HG03159 (cell line): ENCODE results near the gene TMEM236.
"Not testable (repeated sequence)": the region's sequence is repeated elsewhere in the genome, so short reads cannot be mapped to it uniquely, and the experiment has no call there.

Experiments used
- ATAC-seq: cut with Tn5 transposase; IDR thresholded peaks from one replicate; pipeline ENCODE4 v1.9.1; 2021; ENCODE audit warnings: mild to moderate bottlenecking, moderate library complexity; ENCODE audit not compliant: unreplicated experiment

TMEM236 gene

GRCh38 chr10:17751781-17752445, at the start of gene TMEM236:
Gene TMEM236 (plus strand): TSS chr10:17752201. CDS start chr10:17752296, 95 bp downstream.
- ATAC-seq, result no peak

GRCh38 chr10:17703706-17704105, 48.3 kb upstream of the TMEM236 start:
- no peak for ATAC-seq

GRCh38 chr10:17708821-17709220, 43.2 kb upstream of the TMEM236 start:
- ATAC-seq, result no peak

GRCh38 chr10:17709492-17709891, 42.5 kb upstream of the TMEM236 start:
- ATAC-seq, result no peak

DNA sequence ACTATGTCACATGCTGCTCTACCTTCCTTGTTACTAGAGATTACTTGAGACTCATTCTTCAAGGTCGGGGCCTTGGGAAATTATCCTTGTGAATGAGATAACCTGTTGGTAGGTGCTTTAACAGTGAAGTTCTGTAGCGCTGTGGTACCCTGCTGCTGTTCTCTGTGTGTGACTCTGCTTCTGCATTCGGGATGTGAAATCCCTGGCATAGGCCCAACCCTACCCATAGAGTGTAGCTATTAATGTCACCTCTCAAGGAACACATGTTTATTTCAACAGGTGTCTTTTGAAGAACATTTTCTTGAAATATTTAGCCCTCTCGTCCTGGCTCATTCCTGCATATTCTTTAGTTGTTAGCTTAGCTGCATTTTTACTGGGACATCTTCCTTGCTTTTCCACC, 41.8 kb upstream of the TMEM236 start:
- ATAC-seq, result no peak

- no peak for ATAC-seq
These were observed 39.9 kb upstream of the TMEM236 start for GRCh38 chr10:17712053-17712452.

GRCh38 chr10:17712717-17713471, 39.1 kb upstream of the TMEM236 start:
- no peak for ATAC-seq

DNA sequence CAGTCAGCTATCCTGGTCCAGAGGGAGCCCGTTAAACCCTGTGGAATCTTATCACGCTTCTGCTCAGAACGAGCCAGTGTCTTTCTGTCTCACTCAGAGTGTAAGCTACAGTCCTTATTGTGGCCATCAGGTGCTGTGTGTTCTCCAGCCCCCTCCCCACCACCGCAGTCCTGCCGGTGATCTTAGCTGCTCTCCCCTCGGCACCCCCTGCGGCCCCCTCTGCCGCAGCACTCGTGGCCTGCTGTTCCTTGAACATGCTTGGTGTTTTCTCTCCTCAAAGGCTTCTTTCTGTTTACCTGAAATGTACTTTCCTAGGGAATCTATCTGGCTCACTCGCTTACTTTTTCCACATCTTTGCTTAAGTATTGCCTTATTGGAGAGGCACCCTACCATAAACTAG, 38.2 kb upstream of the TMEM236 start:
- ATAC-seq, result no peak

GRCh38 chr10:17716161-17716560, 35.8 kb upstream of the TMEM236 start:
- no peak for ATAC-seq

GRCh38 chr10:17722317-17723014, 29.5 kb upstream of the TMEM236 start:
- not testable (repeated sequence) for ATAC-seq

- no peak for ATAC-seq
These were observed 26.3 kb upstream of the TMEM236 start for GRCh38 chr10:17725703-17726102.

- ATAC-seq, result no peak
These were observed 22.4 kb upstream of the TMEM236 start for GRCh38 chr10:17729630-17730029.

DNA sequence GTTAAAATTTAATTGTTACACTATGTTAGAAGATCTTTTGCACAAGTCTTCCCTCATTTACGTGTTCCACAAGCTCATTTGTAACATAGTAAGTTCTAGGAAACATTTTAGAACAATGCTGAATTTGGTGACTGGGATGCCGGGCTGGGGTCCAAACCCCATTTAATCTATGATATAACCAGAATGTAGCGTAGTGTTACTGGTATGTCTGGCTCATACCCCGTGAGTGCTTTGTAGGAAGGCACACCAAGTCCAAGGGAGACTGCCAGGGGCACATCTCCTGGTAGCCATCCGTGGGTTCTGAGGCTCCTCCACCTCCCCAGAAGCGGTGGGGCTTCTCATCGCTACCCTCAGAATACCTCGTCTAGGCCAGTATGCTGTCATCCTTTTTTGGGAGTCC, 21.3 kb upstream of the TMEM236 start:
- ATAC-seq, result no peak

DNA sequence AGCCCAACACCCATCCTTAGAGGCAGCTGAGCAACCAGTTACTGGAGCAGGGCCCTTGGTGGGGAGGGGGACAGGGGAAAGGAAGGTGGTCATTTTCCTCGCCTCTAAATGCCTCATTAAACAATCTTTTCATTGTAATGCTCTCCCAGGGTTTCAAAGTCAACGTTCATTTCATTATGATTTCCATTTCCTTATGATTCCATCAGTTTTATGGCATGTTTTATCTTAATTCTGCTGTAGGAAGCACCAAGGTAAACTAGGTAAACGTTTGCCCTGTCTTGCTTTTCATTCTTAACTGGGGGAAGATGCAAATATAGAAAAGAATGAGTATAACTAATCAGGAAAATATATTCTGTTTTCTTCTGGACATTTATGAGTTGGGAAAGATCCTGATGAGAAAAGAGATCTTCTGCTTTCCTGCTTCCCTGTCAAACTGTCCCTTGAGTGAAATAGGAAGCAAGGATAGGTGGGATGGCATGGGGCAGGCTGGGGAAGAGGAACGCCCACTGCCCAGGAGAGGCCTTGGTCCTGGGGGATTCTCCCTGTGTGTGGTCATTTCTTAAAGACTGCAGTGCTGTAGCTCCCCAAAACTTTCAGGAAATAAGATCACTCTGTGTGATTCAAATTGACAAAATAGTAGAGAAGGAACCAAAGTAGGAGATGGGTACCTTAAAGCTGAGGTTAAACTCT, 20.5 kb upstream of the TMEM236 start:
- no peak for ATAC-seq

DNA sequence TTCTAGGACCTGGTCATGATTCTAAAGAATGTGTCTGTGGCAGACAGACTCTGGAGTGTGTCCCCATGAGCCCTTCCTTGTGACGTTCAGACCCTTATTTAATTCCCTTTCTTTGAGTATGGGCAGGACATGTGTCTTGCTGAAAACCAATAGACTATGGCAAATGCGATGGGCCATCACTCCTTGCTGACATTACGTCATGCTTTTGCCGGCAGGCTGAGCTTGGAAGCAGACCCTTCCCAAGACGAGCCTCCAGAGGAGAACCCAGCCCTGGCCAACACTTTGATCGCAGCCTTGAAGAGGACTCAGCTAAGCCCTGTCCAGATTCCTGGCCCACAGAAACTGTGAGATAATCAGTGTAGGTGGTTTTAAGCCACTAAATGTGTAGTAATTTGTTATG, 18.4 kb upstream of the TMEM236 start:
- ATAC-seq, result no peak

GRCh38 chr10:17734432-17735080, 17.4 kb upstream of the TMEM236 start:
- ATAC-seq, result no peak

GRCh38 chr10:17735166-17735941, 16.6 kb upstream of the TMEM236 start:
- ATAC-seq, result no peak

GRCh38 chr10:17736223-17736622, 15.8 kb upstream of the TMEM236 start:
- ATAC-seq, result no peak

- ATAC-seq, result no peak
These were observed 14.7 kb upstream of the TMEM236 start for GRCh38 chr10:17737027-17737965.
